ENCODE results near the gene TENT5A. TPM values are rescaled to one million over a fixed set of nuclear protein-coding genes. Genes with fewer than 3 reads are reported as not detected.

The TENT5A gene
- total RNA-seq, 1 experiment from 2014 or later: 9.7 TPM

DNA sequence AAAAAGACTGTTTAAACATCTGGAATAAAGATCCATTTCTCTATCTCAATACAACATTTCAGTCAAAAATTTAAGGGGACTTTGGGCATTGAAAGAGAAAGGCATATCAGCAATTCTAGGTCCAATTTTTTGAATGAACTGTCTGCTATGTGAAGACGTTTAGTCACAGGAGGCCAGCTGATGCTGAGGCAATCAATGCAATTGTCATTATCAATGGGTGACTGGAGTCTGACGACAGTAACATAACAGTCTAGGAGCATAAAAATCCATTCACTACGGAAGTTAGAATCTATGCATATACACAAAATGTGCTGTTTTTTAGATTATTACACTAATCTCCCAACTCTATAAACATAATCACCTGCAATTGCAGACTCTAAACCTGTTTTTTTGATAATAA lies 37.8 kb downstream of the TENT5A start:
- BruUV-seq (replicated peaks): no TSS peak
- TF ChIP-seq, protein P1, sequence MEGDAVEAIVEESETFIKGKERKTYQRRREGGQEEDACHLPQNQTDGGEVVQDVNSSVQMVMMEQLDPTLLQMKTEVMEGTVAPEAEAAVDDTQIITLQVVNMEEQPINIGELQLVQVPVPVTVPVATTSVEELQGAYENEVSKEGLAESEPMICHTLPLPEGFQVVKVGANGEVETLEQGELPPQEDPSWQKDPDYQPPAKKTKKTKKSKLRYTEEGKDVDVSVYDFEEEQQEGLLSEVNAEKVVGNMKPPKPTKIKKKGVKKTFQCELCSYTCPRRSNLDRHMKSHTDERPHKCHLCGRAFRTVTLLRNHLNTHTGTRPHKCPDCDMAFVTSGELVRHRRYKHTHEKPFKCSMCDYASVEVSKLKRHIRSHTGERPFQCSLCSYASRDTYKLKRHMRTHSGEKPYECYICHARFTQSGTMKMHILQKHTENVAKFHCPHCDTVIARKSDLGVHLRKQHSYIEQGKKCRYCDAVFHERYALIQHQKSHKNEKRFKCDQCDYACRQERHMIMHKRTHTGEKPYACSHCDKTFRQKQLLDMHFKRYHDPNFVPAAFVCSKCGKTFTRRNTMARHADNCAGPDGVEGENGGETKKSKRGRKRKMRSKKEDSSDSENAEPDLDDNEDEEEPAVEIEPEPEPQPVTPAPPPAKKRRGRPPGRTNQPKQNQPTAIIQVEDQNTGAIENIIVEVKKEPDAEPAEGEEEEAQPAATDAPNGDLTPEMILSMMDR (IDR thresholded peaks at IDR 0.05; ENCODE audit: unreplicated experiment): no peak
- Mint-ChIP-seq H3K4me3 (ENCODE audit: low read depth, unreplicated experiment) (no peak overlapping the region), H3K27ac (ENCODE audit: unreplicated experiment) (no peak overlapping the region), H3K9me3 (ENCODE audit: low read depth, unreplicated experiment) (peaks cover 3% of the 10 kb centered on the region), H3K36me3 (ENCODE audit: insufficient read depth, unreplicated experiment) (no peaks in the 10 kb centered on the region), H3K27me3 (ENCODE audit: unreplicated experiment) (no peaks in the 10 kb centered on the region), H3K4me1 (ENCODE audit: low read depth, unreplicated experiment) (no peaks in the 10 kb centered on the region)
- CTCF ChIA-PET: no interaction called here
- intact Hi-C loops (cut with micrococcal nuclease; ENCODE audit: unreplicated experiment): no loop called here
- no peak for DNase-seq

GRCh38 chr6:81713205-81713604 lies 39.3 kb downstream of the TENT5A start:
- peaks cover 3% of the 10 kb centered on the region for H3K9me3 Mint-ChIP-seq (ENCODE audit: low read depth, unreplicated experiment)
- no peaks in the 10 kb centered on the region for H3K27me3 Mint-ChIP-seq (ENCODE audit: unreplicated experiment)
- no peak overlapping the region for H3K27ac Mint-ChIP-seq (ENCODE audit: unreplicated experiment)
- intact Hi-C loops (cut with micrococcal nuclease; ENCODE audit: unreplicated experiment): no loop called here
- no TSS peak for BruUV-seq (replicated peaks)
- DNase-seq: no peak
- no peak overlapping the region for H3K4me3 Mint-ChIP-seq (ENCODE audit: low read depth, unreplicated experiment)
- TF ChIP-seq, protein P1 (IDR thresholded peaks at IDR 0.05; ENCODE audit: unreplicated experiment): no peak
- H3K4me1 Mint-ChIP-seq (ENCODE audit: low read depth, unreplicated experiment): no peaks in the 10 kb centered on the region
- CTCF ChIA-PET: no interaction called here
- no peaks in the 10 kb centered on the region for H3K36me3 Mint-ChIP-seq (ENCODE audit: insufficient read depth, unreplicated experiment)

GRCh38 chr6:81708113-81708699 lies 44.3 kb downstream of the TENT5A start:
- H3K4me1 Mint-ChIP-seq (ENCODE audit: low read depth, unreplicated experiment): no peaks in the 10 kb centered on the region
- no peak overlapping the region for H3K27ac Mint-ChIP-seq (ENCODE audit: unreplicated experiment)
- no TSS peak for BruUV-seq (replicated peaks)
- intact Hi-C loops (cut with micrococcal nuclease; ENCODE audit: unreplicated experiment): no loop called here
- CTCF ChIA-PET: no interaction called here
- TF ChIP-seq, protein P1 (IDR thresholded peaks at IDR 0.05; ENCODE audit: unreplicated experiment): no peak
- H3K36me3 Mint-ChIP-seq (ENCODE audit: insufficient read depth, unreplicated experiment): no peaks in the 10 kb centered on the region
- no peak for DNase-seq
- no peaks in the 10 kb centered on the region for H3K27me3 Mint-ChIP-seq (ENCODE audit: unreplicated experiment)
- H3K4me3 Mint-ChIP-seq (ENCODE audit: low read depth, unreplicated experiment): no peak overlapping the region
- H3K9me3 Mint-ChIP-seq (ENCODE audit: low read depth, unreplicated experiment): peaks cover 4% of the 10 kb centered on the region

GRCh38 chr6:81704700-81705099 lies 47.8 kb downstream of the TENT5A start:
- intact Hi-C loops (cut with micrococcal nuclease; ENCODE audit: unreplicated experiment): no loop called here
- no TSS peak for BruUV-seq (replicated peaks)
- CTCF ChIA-PET: no interaction called here
- no peaks in the 10 kb centered on the region for H3K4me1 Mint-ChIP-seq (ENCODE audit: low read depth, unreplicated experiment)
- H3K9me3 Mint-ChIP-seq (ENCODE audit: low read depth, unreplicated experiment): peaks cover 5% of the 10 kb centered on the region
- no peaks in the 10 kb centered on the region for H3K36me3 Mint-ChIP-seq (ENCODE audit: insufficient read depth, unreplicated experiment)
- TF ChIP-seq, protein P1 (IDR thresholded peaks at IDR 0.05; ENCODE audit: unreplicated experiment): no peak
- no peak for DNase-seq
- H3K27ac Mint-ChIP-seq (ENCODE audit: unreplicated experiment): no peak overlapping the region
- H3K27me3 Mint-ChIP-seq (ENCODE audit: unreplicated experiment): no peaks in the 10 kb centered on the region
- no peak overlapping the region for H3K4me3 Mint-ChIP-seq (ENCODE audit: low read depth, unreplicated experiment)

All from Calu3 (cell line).